ENCODE measurements around the gene TOP2B. TPM values are rescaled to one million over a fixed set of nuclear protein-coding genes. Genes with fewer than 3 reads are reported as not detected.

TOP2B gene
- total RNA-seq, 6 experiments from 2014 or later = 69.9 to 97.1 (median 88.5) TPM

DNA sequence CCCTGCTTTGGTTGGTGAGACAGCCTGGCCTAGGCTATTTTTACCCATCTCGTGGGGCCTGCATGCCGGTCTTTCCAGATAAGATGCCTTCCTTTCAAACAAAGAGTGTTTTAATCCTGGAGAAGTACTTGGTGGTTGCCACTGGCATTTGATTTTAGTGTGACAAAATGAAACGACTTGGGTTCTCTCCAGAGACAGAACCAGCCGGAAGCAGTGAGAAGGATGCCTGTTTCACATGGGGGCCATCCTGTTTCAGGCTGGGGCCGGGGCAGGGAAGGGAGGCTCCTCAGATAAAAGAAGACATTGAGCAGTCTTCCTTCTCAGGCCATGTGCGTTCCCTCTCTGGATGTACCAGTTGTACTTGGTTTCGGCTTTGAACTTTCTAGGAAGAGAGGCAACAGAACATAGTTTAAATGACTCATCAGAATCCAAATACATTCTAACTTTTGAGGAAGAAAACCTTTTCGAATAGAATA lies 74.9 kb downstream of the TOP2B start:
- no peak for DNase-seq
- Mint-ChIP-seq H3K4me1 (ENCODE audit: low read depth) (peaks cover 69% of the 10 kb centered on the region), H3K27ac (no peak overlapping the region)

DNA sequence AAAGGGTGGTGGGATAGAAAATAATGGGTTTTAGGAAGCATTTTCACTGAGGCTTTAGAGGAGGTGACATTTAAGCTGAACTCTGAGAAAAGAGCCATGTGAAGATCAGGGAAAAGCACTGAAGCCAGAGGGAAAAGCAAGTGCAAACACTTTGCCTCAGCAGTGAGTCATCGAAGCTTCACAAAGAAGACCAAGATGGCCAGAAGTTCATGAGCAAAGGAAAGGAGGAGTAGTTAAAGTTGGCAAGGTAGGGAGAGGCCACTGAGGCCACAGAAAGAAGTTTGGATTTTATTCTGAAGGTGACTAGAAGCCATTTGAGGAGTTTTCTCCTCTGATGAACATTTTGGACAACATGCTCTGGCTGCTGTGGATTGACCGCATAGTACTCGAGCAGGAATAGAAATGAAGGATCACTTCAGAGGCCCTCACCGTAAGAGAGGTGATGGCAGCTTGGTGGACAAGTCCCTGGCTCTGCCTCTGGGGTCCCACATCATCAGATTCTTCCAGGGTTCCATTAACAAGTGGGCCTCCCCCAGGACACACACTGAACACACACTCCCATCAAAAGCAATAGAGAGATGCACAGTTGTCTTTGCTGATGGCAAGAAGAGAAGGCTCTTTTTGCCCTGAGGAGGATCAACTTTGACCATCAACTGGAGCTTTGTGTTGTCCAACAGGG lies 75.5 kb downstream of the TOP2B start:
- H3K27ac Mint-ChIP-seq = no peak overlapping the region; the same call in 1 of the 2 replicates

More for the DNA sequence above, 74.9 kb downstream of the TOP2B start:
- peaks cover 6% of the 10 kb centered on the region for H3K36me3 Mint-ChIP-seq (ENCODE audit: low read depth)
- H3K9me3 Mint-ChIP-seq = no peaks in the 10 kb centered on the region
- no peak overlapping the region for H3K4me3 Mint-ChIP-seq
- no peaks in the 10 kb centered on the region; the same call in 1 of the 2 replicates for H3K27me3 Mint-ChIP-seq (ENCODE audit: insufficient read depth)
- TF ChIP-seq, protein P1, sequence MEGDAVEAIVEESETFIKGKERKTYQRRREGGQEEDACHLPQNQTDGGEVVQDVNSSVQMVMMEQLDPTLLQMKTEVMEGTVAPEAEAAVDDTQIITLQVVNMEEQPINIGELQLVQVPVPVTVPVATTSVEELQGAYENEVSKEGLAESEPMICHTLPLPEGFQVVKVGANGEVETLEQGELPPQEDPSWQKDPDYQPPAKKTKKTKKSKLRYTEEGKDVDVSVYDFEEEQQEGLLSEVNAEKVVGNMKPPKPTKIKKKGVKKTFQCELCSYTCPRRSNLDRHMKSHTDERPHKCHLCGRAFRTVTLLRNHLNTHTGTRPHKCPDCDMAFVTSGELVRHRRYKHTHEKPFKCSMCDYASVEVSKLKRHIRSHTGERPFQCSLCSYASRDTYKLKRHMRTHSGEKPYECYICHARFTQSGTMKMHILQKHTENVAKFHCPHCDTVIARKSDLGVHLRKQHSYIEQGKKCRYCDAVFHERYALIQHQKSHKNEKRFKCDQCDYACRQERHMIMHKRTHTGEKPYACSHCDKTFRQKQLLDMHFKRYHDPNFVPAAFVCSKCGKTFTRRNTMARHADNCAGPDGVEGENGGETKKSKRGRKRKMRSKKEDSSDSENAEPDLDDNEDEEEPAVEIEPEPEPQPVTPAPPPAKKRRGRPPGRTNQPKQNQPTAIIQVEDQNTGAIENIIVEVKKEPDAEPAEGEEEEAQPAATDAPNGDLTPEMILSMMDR (IDR thresholded peaks at IDR 0.05) = no peak

DNA sequence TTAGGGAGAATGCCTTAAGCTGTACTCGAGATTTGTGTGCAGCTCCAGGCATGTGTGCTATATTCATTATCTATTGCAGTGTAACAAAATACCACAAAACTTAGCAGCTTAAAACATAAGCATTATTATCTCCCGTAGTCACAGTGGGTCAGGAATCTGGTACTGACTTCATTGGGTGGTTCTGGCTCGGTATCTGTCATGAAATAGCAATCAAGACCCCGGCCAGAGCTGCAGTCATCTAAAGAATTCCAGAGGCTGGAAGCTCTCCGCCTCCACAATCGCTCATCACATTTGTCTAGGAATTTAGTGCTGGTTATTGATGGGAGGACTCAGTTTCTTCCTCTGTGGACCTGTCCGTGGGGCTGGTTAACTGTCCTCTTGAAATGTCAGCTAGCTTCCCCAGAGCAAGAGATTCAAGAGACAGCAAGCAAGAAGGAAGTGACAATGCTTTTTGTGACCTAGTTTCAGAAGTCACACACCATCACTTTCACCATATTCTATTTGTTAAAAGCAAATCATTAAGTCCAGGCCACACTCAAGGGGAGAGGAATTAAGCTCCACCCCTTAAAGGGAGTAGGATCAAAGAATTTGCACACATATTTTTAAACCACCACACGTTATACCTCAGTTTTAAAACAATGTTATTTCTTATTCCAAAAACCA lies 76.1 kb downstream of the TOP2B start:
- TF ChIP-seq, protein P1 (IDR thresholded peaks at IDR 0.05) = no peak
- peak overlapping the region; percentile 4; the same call in 1 of the 2 replicates for H3K27ac Mint-ChIP-seq
- peaks cover 71% of the 10 kb centered on the region for H3K4me1 Mint-ChIP-seq (ENCODE audit: low read depth)
- no peak overlapping the region for H3K4me3 Mint-ChIP-seq
- H3K9me3 Mint-ChIP-seq = no peaks in the 10 kb centered on the region
- peaks cover 2% of the 10 kb centered on the region; the same call in 1 of the 2 replicates for H3K27me3 Mint-ChIP-seq (ENCODE audit: insufficient read depth)
- DNase-seq = no peak
- peaks cover 6% of the 10 kb centered on the region for H3K36me3 Mint-ChIP-seq (ENCODE audit: low read depth)

More for the DNA sequence above, 75.5 kb downstream of the TOP2B start:
- DNase-seq = no peak
- H3K27me3 Mint-ChIP-seq (ENCODE audit: insufficient read depth) = no peaks in the 10 kb centered on the region; the same call in 1 of the 2 replicates
- H3K4me3 Mint-ChIP-seq = no peak overlapping the region
- peaks cover 6% of the 10 kb centered on the region for H3K36me3 Mint-ChIP-seq (ENCODE audit: low read depth)
- TF ChIP-seq, protein P1 (IDR thresholded peaks at IDR 0.05) = no peak
- H3K9me3 Mint-ChIP-seq = no peaks in the 10 kb centered on the region
- H3K4me1 Mint-ChIP-seq (ENCODE audit: low read depth) = peaks cover 73% of the 10 kb centered on the region

DNA sequence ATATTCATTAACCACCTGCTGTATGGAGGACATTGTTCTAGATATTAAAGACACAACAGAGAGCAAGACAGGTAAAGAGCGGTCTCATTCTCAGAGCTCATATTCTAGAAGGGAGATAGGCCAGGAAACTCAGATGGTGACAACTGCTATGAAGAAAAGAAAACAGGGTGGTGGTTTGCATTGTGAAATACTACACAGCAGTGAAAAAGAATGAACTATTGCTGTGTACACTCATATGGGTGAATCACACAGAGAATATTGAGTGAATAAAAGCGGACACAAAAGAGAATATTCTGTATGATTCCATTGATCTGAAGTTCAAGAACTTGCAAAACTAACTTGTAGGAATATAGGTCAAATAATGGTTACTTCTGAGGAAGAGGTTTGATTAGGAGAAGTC lies 76.7 kb downstream of the TOP2B start:
- DNase-seq = no peak
- no peak overlapping the region for H3K4me3 Mint-ChIP-seq
- H3K27me3 Mint-ChIP-seq (ENCODE audit: insufficient read depth) = peaks cover 3% of the 10 kb centered on the region; the same call in 1 of the 2 replicates
- H3K9me3 Mint-ChIP-seq = no peaks in the 10 kb centered on the region
- H3K36me3 Mint-ChIP-seq (ENCODE audit: low read depth) = peaks cover 6% of the 10 kb centered on the region
- H3K27ac Mint-ChIP-seq = peak overlapping the region; percentile 12; the same call in 1 of the 2 replicates
- peaks cover 71% of the 10 kb centered on the region for H3K4me1 Mint-ChIP-seq (ENCODE audit: low read depth)
- TF ChIP-seq, protein P1 (IDR thresholded peaks at IDR 0.05) = no peak

DNA sequence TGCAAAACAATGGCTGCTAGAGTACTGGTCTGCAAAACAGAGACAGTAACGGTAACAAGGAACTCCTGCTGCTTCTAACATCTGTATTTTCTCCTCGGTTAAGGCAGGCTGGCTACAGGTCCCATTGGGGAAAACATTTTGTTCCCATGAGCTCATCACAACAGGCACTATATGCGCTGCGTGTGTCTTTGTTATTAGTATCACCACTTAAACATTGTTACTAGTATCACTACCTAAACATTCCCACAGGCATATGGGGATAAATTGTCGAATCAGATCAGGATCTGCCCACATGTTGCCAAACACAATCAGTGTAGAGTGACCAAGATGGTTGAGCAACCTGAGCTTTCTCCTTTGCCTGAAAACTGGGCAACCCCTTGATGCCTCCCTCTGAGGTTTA lies 77.2 kb downstream of the TOP2B start:
- H3K27me3 Mint-ChIP-seq (ENCODE audit: insufficient read depth) = peaks cover 3% of the 10 kb centered on the region; the same call in 1 of the 2 replicates
- TF ChIP-seq, protein P1 (IDR thresholded peaks at IDR 0.05) = no peak
- H3K4me3 Mint-ChIP-seq = no peak overlapping the region
- peak overlapping the region; percentile 12; the same call in 1 of the 2 replicates for H3K27ac Mint-ChIP-seq
- no peaks in the 10 kb centered on the region for H3K9me3 Mint-ChIP-seq
- no peak for DNase-seq
- peaks cover 71% of the 10 kb centered on the region for H3K4me1 Mint-ChIP-seq (ENCODE audit: low read depth)
- peaks cover 6% of the 10 kb centered on the region for H3K36me3 Mint-ChIP-seq (ENCODE audit: low read depth)

All from HFFc6 (cell line).